Fibroblast of peridontal ligament (primary cell): ENCODE results near the gene CDC42BPA.
"Not testable (repeated sequence)": the region's sequence is repeated elsewhere in the genome, so short reads cannot be mapped to it uniquely, and the experiment has no call there.

Experiments
- DNase-seq: peaks from one replicate; pipeline ENCODE4 v3.0.0-alpha.2; 2010; ENCODE audit errors: extremely low read depth

The CDC42BPA gene

GRCh38 chr1:227308367-227309336 lies 9.6 kb downstream of the CDC42BPA start:
- no peak for DNase-seq

- no peak for DNase-seq
Observed at GRCh38 chr1:227306689-227307088, 11.6 kb downstream of the CDC42BPA start.

GRCh38 chr1:227305894-227306626 lies 12.2 kb downstream of the CDC42BPA start:
- DNase-seq, result no peak

GRCh38 chr1:227304665-227305064 lies 13.6 kb downstream of the CDC42BPA start:
- no peak for DNase-seq

GRCh38 chr1:227303662-227304061 lies 14.6 kb downstream of the CDC42BPA start:
- DNase-seq, result no peak

- DNase-seq, result no peak
Observed at GRCh38 chr1:227300682-227301081, 17.6 kb downstream of the CDC42BPA start.

GRCh38 chr1:227299688-227300087 lies 18.6 kb downstream of the CDC42BPA start:
- peak; percentile 10 for DNase-seq

- DNase-seq, result peak; percentile 79
Observed at GRCh38 chr1:227299241-227299627, 19.1 kb downstream of the CDC42BPA start.

GRCh38 chr1:227298512-227299240 lies 19.6 kb downstream of the CDC42BPA start:
- DNase-seq, result peak; percentile 13

- no peak for DNase-seq
Observed at GRCh38 chr1:227297073-227297793, 21.1 kb downstream of the CDC42BPA start.

GRCh38 chr1:227295609-227296008 lies 22.7 kb downstream of the CDC42BPA start:
- DNase-seq, result no peak

GRCh38 chr1:227285745-227286144 lies 32.5 kb downstream of the CDC42BPA start:
- DNase-seq, result no peak

GRCh38 chr1:227281371-227281770 lies 36.9 kb downstream of the CDC42BPA start:
- no peak for DNase-seq

- no peak for DNase-seq
Observed at GRCh38 chr1:227280836-227281235, 37.5 kb downstream of the CDC42BPA start.

- not testable (repeated sequence) for DNase-seq
Observed at GRCh38 chr1:227276156-227276693, 42.1 kb downstream of the CDC42BPA start.

- peak; percentile 6 for DNase-seq
Observed at GRCh38 chr1:227273557-227273956, 44.7 kb downstream of the CDC42BPA start.

- no peak for DNase-seq
Observed at GRCh38 chr1:227272428-227272827, 45.9 kb downstream of the CDC42BPA start.

- DNase-seq, result peak; percentile 14
Observed at GRCh38 chr1:227270554-227270953, 47.7 kb downstream of the CDC42BPA start.

GRCh38 chr1:227268943-227269342 lies 49.3 kb downstream of the CDC42BPA start:
- DNase-seq, result peak; percentile 27

GRCh38 chr1:227265891-227266290 lies 52.4 kb downstream of the CDC42BPA start:
- DNase-seq, result no peak

- DNase-seq, result no peak
Observed at GRCh38 chr1:227263869-227264268, 54.4 kb downstream of the CDC42BPA start.
